Measurements from ENCODE around the gene ACVRL1.
"Not testable (repeated sequence)": the region's sequence is repeated elsewhere in the genome, so short reads cannot be mapped to it uniquely, and the experiment has no call there.

Gene ACVRL1

DNA sequence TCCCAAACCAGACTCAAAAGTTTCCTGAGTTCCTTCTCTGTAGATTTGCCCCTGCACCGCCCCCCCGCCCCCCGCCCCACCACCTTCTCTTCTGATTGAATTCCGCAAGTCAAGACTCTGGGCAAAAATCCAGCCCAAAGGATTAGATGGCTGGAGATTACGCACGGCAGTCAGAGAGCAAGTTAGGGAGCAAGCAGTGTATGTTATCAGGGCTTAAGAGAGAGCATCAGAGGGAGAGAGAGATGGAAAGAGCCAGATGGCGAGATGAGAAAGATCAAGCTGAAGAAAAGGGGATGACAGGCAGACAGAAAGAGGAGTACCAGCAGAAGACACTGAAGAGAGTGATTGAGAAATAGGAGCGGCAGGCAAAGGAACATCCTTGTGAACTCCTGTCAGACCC lies 33.3 kb upstream of the ACVRL1 start:
- DNase-seq (ENCODE audit: low read depth) = no peak

DNA sequence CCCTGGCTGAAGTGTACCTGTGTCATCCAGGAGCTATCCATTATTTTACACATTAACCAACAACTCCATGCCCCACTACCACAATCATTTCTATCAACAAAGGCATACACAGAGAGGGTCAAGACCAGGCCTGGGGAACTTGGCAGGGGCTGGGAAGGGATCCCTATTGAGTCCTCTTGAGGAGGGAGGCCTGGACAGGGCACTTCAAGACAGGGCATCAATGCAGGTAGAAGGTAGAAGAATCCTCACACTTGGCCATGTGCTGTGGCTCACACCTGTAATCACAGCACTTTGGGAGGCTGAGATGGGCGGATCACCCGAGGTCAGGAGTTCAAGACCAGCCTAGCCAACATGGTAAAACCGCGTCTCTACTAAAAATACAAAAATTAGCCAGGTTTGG lies 32.8 kb upstream of the ACVRL1 start:
- DNase-seq (ENCODE audit: low read depth) = no peak

DNA sequence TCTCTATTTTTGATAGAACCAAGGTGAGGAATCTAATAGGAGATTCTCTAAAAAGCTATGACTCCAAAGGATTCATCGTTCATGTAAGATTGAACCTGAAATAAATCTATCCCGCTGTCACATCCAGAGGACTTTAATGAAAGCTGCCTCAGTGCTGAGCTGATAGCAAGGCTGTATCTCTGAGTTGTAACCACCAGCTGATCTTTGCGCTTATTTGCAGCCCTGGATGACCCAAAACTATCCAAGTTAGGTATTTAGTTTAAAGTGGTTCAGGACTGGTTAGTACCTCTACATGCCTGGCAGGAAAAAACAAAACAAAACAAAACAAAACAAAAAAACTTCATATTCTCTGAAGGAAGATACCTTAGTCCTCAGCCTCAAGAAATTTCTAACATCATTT lies 28.2 kb upstream of the ACVRL1 start:
- no peak for DNase-seq (ENCODE audit: low read depth)

DNA sequence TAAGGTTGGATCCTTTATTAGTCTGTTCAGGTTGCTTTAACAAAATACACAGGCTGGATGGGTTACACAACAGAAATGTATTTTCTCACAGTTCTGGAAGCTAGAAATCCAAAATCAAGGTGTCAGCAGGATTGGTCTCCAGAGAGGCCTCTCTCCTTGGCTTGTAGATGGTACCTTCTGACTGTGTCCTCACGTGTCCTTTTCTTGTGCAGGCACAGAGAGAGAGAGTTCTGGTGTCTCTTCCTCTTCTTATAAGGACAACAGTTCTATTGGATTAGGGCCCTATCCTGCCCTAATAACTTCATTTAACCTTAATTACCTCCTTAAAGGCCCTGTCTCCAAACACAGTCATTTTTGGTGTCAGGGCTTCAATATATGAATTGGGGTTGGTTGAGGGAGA lies 24.0 kb upstream of the ACVRL1 start:
- no peak for DNase-seq (ENCODE audit: low read depth)

DNA sequence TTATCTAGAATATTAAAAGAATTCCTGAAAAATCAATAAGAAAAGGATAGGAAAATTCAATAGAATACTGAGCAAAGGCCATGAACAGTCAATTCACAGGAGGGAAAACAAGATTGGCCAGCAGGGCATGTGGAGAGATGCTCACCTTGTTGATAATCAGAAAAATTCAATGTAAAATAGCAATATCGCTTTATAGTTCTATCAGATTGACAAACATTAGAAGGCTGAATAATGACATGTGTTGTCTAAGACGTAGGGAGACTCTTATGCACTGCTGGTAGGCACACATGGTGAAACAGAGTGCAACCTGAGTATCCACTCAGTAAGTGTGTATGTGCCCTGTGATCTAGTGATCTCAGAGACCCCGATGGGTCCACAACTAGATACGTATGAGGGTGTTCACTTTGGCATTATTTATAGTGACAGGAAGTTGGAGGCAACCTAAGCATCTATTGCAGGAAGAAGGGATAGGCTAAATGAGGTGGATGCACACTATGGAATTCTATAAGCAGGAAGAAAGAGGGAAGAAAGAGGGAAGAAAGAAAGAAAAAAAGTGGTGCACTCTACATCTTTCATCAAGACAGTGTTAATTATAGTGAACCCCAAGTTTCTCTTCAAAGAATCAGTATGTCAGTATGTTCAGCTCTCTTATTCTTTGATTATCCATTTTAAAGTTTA lies 23.2 kb upstream of the ACVRL1 start:
- DNase-seq (ENCODE audit: low read depth) = no peak

DNA sequence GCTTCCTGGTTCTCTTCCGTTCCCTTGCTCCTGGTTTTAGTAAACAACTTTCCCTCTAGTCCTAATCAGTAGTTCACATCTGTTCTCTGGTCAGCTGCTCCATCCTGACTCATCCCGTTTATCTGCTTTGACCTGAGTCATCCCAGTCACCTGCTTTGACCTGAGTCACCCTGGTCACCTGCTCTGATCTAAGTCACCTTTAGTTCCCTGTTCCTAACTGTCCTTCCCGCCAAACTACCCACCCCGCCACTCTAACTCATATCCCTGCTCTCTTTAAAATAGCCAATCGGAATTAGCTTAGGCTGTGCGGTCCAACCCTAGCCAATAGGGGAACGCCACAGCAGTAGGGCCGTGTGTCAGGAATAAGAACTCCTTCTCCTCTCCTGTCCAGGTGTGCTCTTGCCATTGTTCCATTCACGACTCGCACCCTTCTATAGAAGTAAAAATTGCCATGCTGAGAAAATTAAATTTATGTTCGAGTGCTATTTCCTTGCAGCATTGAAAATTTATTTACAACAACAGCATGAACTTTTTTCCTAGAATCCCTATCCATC lies 22.6 kb upstream of the ACVRL1 start:
- DNase-seq (ENCODE audit: low read depth) = peak; percentile 61

DNA sequence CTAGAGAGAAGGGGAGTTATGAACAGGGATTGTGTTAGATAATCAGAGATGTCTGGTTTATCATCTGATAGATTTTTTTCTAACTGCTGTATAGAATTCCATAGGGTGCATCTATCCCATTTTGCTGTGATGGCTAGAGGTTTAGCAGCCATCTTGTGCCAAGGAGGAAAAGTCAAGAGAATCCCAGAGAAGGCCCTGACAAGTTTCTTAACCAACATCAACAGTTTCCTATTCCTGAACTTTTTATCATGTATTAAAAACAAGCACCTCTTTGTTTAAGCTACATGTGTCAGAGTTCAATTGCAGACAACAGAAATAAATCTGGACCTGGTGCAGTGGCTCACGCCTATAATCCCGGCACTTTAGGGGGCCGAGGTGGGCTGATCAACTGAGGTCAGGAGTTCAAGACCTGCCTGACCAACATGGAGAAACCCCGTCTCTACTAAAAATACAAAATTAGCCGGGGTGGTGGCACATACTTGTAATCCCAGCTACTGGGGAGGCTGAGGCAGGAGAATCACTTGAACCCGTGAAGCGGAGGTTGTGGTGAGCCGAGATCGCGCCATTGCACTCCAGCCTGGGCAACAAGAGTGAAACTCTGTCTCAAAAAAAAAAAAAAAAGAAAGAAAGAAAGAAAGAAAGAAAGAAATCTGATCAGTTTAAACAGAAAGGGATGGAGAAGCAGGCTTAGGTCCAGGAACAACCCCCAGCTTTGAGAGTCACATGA lies 21.8 kb upstream of the ACVRL1 start:
- DNase-seq (ENCODE audit: low read depth) = not testable (repeated sequence)

DNA sequence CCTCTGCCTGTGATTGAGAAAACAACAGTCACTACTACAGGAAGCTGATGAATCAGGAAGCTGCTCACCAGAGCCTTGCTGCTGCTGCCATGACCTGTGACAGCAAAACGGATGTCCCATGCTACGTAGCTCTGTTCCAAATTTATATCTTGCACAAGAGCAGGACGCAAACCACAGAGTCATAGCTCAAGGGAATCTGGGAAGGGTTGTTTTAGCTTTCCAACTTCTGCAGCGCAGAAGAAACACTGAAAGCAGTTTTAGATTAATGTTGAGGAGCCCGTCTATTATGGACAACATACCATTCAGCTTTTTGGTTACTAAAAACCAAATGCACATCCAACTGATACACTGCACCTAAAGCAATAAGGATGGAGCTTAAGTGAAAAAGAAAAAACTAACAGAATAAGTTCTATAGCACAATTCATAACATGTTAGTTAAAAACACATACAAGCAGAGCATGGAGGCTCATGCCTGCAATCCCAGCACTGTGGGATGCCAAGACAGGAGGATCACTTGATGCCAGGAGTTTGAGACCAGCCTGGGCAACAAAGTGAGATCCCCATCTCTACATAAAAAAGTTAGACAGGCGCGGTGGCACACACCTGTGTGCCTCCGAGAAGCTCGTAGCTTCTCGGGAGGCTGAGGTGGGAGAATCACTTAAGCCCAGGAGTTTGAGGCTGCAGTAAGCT lies 21.1 kb upstream of the ACVRL1 start:
- peak; percentile 91 for DNase-seq (ENCODE audit: low read depth)

DNA sequence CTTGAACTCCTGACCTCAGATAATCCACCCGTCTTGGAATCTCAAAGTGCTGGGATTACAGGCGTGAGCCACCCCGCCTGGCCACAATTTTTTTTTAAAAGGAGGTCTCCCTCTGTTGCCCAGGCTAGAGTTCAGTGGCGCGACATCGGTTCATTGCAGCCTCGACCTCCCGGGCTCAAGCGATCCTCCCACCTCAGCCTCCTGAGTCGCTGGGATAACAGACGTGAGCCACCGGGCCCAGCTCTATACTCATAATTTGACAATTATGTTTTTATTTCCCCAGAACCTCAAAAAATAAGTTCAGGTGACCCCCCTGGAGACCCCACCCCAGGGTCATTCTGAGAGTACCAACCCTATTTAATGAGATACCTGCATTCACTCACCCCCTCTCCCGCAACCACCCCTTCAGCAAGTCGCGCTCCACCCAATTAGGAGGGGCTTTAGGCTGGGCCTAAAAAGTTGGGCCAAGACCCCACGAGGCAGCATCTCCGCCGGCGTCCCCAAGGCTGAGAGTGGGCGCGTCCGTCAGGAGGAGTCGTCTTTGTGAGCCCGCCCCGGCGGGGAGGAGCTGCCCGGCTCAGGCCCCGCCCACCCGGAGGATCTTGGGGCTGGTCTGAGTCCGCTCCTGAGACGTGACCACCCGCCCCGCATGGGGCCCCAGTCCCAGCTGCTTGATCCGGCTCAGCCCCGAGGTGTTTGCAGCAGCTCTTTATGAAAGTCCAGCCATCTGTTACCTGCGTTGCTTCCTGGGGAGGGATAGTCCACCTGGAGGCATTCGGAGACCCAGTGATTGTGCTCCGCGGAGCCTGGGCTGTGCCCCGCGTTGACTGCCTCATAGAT lies 19.6 kb upstream of the ACVRL1 start, which contains the start of gene ANKRD33:
TSS of gene ANKRD33 (plus strand) at position 628 of the 840 bp plus-strand sequence. CDS start at position 712, 84 bp downstream.
- DNase-seq (ENCODE audit: low read depth) = no peak

DNA sequence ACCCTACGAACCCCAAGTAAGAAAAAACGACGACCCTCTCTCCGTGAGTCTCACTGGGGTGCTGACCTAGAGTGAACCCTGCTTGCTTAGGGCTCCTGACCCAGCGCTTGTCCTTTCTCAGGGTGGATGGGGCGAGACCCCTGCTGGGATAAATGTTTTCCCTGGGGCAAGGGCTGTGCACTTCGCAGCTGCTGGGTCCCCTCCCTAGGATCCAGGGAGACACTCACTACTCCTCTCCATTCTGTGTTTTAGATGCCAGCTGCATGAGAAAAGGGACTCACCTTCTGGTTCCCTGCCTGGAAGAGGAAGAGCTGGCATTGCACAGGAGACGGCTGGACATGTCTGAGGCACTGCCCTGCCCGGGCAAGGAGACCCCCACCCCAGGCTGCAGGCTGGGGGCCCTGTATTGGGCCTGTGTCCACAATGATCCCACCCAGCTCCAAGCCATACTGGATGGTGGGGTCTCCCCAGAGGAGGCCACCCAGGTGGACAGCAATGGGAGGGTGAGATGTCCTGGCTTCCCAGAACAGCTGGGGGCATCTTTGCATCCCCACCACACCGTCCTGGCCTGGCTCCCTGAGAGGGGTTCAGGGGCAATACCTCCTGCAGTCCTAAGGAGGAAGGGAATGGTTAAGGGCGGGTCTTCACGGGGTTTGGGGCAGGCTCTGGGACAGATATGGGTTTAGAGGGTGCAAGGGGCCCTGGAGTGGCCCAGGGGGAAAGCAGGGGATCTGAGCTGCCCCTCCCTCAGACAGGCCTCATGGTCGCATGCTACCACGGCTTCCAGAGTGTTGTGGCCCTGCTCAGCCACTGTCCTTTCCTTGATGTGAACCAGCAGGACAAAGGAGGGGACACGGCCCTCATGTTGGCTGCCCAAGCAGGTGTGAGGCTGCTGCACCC lies 18.7 kb upstream of the ACVRL1 start:
- DNase-seq (ENCODE audit: low read depth) = no peak

DNA sequence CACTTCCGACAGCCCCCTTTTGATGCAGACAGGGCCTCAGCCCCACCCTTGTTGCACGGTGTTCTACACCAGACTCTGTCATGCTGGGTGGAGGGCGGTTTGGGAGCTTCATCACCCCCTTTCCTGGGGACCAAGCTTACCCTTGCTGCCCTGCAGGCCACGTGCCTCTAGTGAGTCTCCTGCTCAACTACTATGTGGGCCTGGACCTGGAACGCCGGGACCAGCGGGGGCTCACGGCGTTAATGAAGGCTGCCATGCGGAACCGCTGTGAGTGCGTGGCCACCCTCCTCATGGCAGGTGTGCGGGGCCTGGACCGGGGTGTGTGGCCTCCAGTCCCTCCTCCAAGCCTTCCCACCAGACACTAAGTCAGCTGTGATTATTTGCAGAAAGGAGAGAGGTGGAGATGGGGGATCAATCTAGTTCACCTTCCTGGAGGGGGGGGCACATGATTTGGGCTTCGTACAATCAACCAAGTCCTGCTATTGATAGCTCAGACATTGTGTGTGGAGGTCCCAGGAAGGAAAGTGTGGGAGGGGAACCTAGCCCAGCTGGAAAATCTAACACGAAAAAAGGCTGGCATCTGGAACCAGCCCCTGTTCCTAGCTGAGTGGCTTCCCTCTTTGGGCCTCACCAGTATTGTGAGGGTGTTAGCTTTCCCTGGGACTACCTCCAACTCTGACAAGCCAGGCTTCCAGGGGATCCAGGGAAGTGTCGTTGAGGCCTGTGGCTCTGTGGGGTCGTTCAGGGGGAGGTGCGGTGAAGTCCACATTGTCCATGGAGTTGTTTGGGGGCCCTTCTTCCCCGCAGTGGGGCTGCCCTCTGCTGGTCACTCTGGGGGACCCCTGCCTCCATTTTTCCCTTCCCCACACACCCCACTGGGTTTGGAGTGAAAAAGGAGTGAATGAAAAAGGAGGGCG lies 17.8 kb upstream of the ACVRL1 start:
- DNase-seq (ENCODE audit: low read depth) = no peak

DNA sequence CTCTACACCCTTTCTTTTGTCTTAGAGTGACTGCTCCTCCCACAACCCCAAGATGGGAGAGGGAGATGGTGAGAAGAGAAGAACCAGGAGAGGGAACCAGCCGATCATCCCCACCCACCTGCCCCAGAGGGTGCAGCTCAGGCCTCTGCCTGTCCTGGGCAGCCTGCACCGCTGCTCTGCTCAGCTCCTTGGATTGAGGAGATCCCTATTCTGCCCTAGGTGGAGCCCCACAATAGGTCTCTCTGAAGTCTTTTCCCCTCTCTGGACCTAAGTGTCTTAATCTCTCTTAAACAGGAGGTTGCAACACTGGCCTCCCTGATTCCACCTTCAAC lies 17.2 kb upstream of the ACVRL1 start:
- no peak for DNase-seq (ENCODE audit: low read depth)

DNA sequence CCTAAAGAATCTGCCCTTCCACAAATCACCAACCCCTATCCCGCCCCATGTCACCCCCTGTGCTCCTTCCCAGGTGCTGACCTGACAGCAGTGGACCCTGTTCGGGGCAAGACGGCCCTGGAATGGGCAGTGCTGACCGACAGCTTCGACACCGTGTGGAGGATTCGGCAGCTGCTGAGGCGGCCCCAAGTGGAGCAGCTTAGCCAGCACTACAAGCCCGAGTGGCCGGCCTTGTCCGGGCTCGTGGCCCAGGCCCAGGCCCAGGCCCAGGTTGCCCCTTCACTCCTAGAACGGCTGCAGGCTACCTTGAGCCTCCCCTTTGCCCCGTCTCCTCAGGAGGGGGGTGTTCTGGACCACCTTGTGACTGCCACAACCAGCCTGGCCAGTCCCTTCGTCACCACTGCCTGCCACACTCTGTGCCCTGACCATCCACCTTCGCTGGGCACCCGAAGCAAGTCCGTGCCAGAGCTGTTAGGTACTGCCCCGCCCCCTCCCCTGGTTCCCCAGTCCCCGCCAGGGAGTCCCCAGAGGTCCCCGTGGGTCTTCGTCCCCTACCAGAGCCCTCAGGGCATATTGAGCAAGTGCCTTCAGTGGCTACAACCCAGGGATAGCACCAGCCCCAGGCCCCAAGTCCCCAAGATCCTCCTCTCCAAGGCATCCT lies 16.7 kb upstream of the ACVRL1 start:
- DNase-seq (ENCODE audit: low read depth) = no peak

DNA sequence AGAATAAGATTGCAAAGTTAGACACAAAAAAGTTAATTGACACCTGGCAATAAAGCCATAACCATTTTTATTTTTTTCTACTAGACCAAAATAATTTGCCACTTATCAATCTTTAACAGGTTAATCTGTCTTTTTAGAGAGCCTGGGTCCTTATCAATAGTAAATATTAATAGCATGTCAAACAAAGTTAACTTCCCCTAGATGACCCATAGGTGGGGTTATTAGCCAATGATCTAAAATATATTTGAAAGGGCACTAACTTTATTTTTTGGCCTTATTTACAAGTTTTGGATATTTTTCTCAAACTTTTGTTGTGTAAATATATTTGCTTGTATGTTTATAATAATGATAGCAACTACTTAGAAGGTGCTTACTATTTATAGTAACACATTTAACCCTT lies 15.5 kb upstream of the ACVRL1 start:
- no peak for DNase-seq (ENCODE audit: low read depth)

DNA sequence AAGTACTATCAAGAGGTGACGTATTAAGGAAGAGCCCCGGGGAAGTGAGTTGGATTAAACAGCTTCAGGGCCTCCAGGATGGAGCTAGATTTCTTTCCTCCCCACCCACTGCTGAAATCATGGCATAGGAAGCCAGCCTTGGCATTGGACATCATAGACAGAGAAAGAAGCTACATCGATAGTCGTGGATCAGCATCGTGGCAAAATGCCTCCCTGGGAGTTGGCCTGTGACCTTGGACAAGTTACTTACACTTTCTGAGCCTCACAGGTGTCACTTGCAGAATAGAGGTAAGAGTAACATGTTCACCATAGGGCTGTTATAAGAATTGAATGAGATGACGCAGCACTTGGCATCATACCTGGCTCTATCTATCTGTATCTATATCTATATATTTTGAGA lies 13.5 kb upstream of the ACVRL1 start:
- no peak for DNase-seq (ENCODE audit: low read depth)

DNA sequence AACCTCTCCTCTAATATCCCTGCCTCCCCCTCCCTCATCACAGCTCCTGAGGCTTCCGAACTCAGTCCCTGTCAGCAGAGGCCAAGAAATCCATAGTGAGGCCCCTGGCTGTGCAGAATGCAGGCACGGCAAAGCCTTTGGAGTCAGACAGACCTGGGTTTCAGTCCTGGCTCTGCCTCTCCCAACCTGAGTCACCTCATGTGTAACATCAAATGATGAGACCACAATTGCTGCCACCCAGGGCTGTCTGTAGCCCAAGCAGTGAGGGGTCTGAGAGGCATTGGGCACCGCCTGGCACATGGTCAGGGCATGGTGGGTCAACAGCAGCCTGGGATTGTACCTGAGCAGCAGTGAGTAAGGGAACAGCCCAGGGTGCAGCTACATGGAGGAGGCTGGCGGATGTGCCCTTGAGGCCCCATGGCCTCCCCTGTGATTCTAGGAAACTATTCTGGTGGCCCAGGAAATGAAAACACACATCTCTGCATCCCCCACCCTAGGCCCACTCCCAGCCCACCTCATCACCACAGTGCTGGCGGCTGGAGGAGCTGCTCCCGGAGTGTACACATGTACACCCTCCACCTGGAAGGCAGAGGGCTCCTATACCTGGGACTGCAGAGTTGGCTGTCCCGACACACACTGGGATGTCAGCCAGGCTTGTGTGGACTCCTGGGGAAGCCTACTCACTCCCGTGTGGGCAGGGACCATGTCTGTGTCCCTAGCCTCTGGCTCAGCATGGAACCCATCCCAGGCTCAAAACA lies 11.7 kb upstream of the ACVRL1 start:
- no peak for DNase-seq (ENCODE audit: low read depth)

DNA sequence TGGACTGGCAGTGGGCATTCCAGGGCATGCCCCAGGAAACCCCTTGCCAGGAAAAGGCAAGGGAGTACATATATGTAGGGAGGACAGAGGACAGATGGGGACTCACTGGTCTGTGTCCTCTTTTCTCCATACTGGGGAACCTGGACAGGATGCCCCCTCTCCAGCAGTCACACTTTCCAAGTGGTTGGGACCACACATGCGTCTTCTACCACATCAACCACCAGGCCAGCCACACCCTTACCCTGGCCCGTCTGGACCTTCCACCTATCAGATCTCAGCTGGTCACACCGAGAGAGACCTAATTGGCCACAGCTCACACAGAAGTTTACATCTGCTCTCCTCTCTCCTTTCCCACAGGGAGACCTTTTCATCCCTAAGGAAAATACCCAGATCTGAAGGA lies 11.1 kb upstream of the ACVRL1 start:
- no peak for DNase-seq (ENCODE audit: low read depth)

DNA sequence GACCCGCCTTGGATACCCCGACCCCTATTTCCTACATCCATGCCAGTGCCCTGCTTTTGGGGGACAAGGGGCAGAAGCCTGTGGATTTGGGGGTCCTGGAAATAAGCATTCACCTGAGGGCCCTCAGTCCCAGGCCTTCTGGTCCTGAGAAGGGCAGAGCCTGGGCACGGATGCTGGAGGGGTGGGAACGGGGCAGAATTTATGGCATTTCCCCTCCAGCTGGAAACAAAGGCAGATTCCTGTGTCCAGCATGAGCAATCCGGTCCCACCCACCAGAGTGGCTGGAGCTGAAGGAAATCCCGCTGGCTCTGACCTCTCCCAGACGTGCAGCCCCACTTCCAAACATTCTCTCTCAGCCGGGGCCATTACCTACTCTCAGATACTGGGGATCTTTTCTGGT lies 10.1 kb upstream of the ACVRL1 start:
- DNase-seq (ENCODE audit: low read depth) = no peak

DNA sequence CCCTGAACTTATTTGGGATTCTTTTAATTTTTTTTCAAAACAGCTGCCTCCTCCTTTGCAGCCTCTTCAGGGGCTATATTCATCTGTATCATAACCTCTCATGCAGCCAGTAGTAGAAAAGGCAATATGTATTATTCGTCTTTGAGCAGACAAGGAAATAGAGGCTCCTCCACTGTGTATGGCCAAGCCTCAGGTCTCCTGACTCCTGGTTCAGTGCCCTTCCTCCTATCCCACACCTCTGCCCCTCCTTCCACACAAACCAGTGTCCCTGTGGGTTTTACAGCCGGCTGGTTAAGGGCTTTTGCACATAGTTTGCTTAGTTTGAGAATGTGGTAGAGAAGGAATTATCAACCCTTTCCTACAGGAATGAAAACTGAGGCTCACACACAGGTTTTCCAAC lies 8.8 kb upstream of the ACVRL1 start:
- no peak for DNase-seq (ENCODE audit: low read depth)

All from HS-5 (cell line).